ENCODE data around the gene PSMC3. TPM values are rescaled to one million over a fixed set of nuclear protein-coding genes. Genes with fewer than 3 reads are reported as not detected.

The PSMC3 gene
- total and polyA plus RNA-seq, 11 donors: 121 to 258 (median 156) TPM

DNA sequence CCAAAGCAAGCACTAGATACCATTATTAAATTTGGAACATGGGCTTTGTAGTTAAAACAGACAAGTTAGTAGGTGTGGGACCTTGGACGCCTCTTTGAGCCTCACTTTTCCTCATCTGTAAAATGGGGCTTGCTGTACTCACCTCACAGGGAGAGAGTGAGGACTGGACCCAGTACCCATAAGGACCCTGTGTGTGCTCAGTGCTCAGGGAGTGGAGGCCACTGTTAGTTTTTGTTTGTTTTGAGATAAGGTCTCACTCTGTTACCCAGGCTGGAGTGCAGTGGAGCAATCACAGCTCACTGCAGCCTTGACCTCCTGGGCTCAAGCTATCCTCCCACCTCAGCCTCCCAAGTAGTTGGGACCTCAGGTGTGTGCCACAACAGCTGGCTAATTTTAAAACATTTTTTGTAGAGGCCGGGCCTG, 13.8 kb upstream of the PSMC3 start:
- H3K4me3 ChIP-seq: no peak overlapping the region
- TF ChIP-seq, protein P1, sequence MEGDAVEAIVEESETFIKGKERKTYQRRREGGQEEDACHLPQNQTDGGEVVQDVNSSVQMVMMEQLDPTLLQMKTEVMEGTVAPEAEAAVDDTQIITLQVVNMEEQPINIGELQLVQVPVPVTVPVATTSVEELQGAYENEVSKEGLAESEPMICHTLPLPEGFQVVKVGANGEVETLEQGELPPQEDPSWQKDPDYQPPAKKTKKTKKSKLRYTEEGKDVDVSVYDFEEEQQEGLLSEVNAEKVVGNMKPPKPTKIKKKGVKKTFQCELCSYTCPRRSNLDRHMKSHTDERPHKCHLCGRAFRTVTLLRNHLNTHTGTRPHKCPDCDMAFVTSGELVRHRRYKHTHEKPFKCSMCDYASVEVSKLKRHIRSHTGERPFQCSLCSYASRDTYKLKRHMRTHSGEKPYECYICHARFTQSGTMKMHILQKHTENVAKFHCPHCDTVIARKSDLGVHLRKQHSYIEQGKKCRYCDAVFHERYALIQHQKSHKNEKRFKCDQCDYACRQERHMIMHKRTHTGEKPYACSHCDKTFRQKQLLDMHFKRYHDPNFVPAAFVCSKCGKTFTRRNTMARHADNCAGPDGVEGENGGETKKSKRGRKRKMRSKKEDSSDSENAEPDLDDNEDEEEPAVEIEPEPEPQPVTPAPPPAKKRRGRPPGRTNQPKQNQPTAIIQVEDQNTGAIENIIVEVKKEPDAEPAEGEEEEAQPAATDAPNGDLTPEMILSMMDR (IDR thresholded peaks at IDR 0.05): no peak
- TF ChIP-seq POLR2A (IDR thresholded peaks at IDR 0.05): no peak
- peaks cover 0 to 22% (median 6%) of the 10 kb centered on the region in 12 donors for H3K4me1 ChIP-seq
- ATAC-seq (no peak), DNase-seq (no peak)
- no peaks in the 10 kb centered on the region for H3K9me3 ChIP-seq
- intact Hi-C loops (cut with DNase I): no loop called here
- H3K36me3 ChIP-seq: no peaks in the 10 kb centered on the region
- no peak overlapping the region for H3K27ac ChIP-seq
- 44 to 91% (median 89%) methylated on average over 2 of the region's 2 CpGs for WGBS, 4 donors
- no peaks in the 10 kb centered on the region for H3K27me3 ChIP-seq

DNA sequence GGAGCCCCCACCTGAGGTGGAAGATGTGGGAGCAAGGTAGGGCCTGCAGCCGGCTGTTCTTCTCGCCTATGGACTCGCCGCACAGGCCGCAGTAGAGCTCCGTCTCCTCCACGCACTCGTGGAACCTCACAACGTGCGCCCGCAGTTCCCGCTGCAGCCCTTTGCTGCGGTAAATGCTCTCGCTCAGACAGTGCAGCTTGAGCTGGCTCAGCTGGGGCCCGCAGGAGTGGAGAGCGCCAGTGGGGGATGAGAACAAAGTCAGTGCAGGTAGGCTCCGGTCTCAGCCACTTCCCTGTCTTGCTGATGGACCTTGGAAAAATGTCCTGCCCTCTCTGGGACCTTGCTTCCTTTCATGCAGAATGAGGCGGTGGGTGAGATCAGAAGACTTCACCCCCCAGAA, 12.5 kb upstream of the PSMC3 start:
- DNase-seq: no peak
- WGBS, 4 donors: 88 to 93% (median 91%) methylated on average over 16 to 18 of the region's 18 CpGs
- Histone ChIP-seq H3K36me3 (no peaks in the 10 kb centered on the region), H3K4me1 (peaks cover 0 to 26% (median 8%) of the 10 kb centered on the region in 12 donors), H3K27ac (no peak overlapping the region), H3K27me3 (no peaks in the 10 kb centered on the region), H3K9me3 (no peaks in the 10 kb centered on the region), H3K4me3 (no peak overlapping the region)
- intact Hi-C loops (cut with DNase I): no loop called here
- no peak for ATAC-seq
- TF ChIP-seq, protein P1 (IDR thresholded peaks at IDR 0.05): no peak
- no peak for TF ChIP-seq POLR2A (IDR thresholded peaks at IDR 0.05)

- intact Hi-C loops (cut with DNase I): no loop called here
- no peaks in the 10 kb centered on the region for H3K36me3 ChIP-seq
These were observed 11.6 kb upstream of the PSMC3 start for GRCh38 chr11:47437746-47438418.

GRCh38 chr11:47437218-47437745, 11.0 kb upstream of the PSMC3 start:
- no peak overlapping the region for H3K4me3 ChIP-seq
- H3K9me3 ChIP-seq: no peaks in the 10 kb centered on the region
- H3K27ac ChIP-seq: peak overlapping the region in 11 of 12 donors; percentile 22 to 73 (median 44)
- intact Hi-C loops (cut with DNase I): no loop called here
- peaks cover 0 to 17% (median 5%) of the 10 kb centered on the region in 12 donors for H3K4me1 ChIP-seq
- DNase-seq (no peak), ATAC-seq (peak in 1 of 4 donors; percentile 7)
- H3K36me3 ChIP-seq: no peaks in the 10 kb centered on the region
- 74 to 86% (median 80%) methylated on average over 8 to 11 of the region's 11 CpGs for WGBS, 4 donors
- no peaks in the 10 kb centered on the region for H3K27me3 ChIP-seq
- TF ChIP-seq, protein P1 (IDR thresholded peaks at IDR 0.05): no peak
- TF ChIP-seq POLR2A (IDR thresholded peaks at IDR 0.05): no peak

More at GRCh38 chr11:47437746-47438418, 11.6 kb upstream of the PSMC3 start:
- H3K9me3 ChIP-seq: no peaks in the 10 kb centered on the region
- H3K4me3 ChIP-seq: no peak overlapping the region
- H3K27ac ChIP-seq: peak overlapping the region in 11 of 12 donors; percentile 22 to 73 (median 44)
- no peak for TF ChIP-seq POLR2A (IDR thresholded peaks at IDR 0.05)
- TF ChIP-seq, protein P1 (IDR thresholded peaks at IDR 0.05): no peak
- no peaks in the 10 kb centered on the region for H3K27me3 ChIP-seq
- ATAC-seq (peak; percentile 51 to 72 (median 69)), DNase-seq (peak in 4 of 5 donors; percentile 39 to 79 (median 64))
- peaks cover 0 to 21% (median 6%) of the 10 kb centered on the region in 12 donors for H3K4me1 ChIP-seq
- 53 to 64% (median 54%) methylated on average over 14 to 16 of the region's 16 CpGs for WGBS, 4 donors

All from heart left ventricle (tissue), 16 donors.